Hematopoietic multipotent progenitor cell treated with erythropoietin and hydrocortisone succinate and interleukin-3 and kit ligand, for 17 days (in vitro differentiated cells): ENCODE data around the gene SMIM1.
"Not testable (repeated sequence)": the region's sequence is repeated elsewhere in the genome, so short reads cannot be mapped to it uniquely, and the experiment has no call there.

Source experiments
- DNase-seq: peaks from one replicate; pipeline ENCODE4 v3.0.0-alpha.2; 2015; ENCODE audit warnings: low spot score

The SMIM1 gene

DNA sequence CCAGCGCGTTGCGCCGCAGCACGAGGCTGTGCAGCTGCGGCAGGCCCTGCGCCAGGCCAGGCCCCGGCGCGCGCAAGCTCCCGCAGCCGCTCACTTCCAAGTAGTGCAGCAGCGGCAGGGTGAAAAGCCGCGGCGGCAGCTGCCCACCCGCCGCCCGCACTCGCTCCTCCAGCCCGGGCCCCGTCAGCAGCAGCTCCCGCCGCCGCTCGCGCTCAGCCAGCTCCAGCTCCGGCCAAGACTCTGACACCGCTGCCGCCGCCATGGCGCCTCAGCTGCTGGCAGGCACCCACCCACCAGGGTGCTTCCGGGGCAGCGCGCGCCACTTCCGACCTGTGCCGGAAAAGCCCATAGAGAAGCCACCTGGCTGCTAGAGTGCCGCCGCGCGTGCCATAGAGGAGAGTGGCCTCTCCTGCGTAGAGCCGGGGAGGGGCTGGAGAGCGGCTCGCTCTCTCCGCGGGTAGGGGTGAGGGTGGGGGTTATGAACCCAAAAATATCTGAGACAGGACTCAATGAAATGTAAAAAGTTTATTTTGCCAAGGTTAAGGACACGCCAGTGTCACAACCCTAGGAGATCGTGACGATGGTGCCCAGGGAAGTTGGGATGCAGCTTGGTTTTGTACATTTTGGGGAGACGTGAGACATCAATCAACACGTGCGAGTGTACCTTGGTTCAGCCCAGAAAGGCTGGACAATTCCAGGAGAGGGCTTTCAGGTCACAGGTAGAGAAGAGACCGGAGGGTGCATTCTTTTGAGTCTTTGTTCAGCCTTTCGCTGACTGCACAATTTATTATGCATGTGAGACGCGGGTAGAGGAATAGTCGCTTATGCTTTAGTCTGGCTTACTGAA lies 23.9 kb downstream of the SMIM1 start, which contains the start of gene LRRC47:
LRRC47 (minus strand) TSS at position 284 of the 847 bp plus-strand sequence; CDS start at position 262, 22 bp downstream.
- DNase-seq: peak; percentile 89

- no peak for DNase-seq
Observed at GRCh38 chr1:3799976-3800685, 27.6 kb downstream of the SMIM1 start.

DNA sequence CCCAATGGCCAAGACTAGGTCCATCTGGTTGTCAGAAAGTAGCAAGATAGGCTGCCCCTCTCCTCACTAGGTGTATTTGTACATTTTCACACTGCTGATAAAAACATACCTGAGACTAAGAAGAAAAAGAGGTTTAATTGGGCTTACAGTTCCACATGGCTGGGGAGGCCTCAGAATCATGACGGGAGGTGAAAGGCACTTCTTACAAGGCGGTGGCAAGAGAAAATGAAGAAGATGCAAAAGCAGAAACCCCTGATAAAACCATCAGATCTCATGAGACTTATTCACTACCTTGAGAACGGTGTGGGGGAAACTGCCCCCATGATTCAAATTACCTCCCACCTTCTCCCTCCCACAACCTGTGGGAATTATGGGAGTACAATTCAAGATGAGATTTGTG lies 28.2 kb downstream of the SMIM1 start:
- DNase-seq: not testable (repeated sequence)

- peak; percentile 5 for DNase-seq
Observed at GRCh38 chr1:3803905-3804626, 31.5 kb downstream of the SMIM1 start.

- not testable (repeated sequence) for DNase-seq
Observed at GRCh38 chr1:3804627-3804944, 32.0 kb downstream of the SMIM1 start.

DNA sequence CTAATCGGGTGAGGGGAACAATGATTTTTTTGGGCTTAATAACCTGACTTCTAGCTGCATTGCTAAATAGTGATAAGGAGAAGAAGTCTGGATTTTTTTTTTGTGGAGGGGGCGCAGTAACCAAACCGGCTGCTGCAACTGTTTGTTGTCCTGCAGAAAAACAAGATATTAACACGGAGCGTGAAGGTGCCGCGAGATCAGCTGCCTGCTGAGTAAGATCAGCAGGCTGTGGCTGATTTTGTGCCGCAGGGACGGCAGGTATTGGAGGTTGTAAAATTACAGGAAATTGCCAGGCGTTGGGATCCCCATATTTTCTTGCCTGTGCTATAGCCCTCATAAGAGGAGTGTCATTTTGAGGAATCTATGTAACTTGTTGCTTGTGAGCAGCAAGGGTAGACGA lies 32.5 kb downstream of the SMIM1 start:
- no peak for DNase-seq

- DNase-seq: no peak
Observed at GRCh38 chr1:3807769-3808168, 35.2 kb downstream of the SMIM1 start.

- no peak for DNase-seq
Observed at GRCh38 chr1:3809680-3810079, 37.1 kb downstream of the SMIM1 start.

GRCh38 chr1:3810149-3810761 lies 37.7 kb downstream of the SMIM1 start:
- DNase-seq: not testable (repeated sequence)

DNA sequence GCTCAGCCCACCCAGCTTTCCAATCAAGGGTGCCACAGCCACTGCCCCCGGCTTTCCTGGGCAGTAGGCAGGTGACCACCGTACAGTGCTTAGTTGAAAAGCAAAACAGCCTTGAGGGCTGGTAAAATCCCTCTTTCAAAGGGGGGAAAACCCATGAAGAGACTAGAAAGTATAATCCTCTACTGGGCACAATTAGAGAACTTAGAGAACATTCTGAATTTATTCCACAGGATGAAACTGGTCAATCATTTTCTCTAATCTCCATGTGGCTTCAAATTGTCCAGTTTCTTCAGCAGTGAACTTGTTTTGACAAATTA lies 39.0 kb downstream of the SMIM1 start:
- DNase-seq: no peak

DNA sequence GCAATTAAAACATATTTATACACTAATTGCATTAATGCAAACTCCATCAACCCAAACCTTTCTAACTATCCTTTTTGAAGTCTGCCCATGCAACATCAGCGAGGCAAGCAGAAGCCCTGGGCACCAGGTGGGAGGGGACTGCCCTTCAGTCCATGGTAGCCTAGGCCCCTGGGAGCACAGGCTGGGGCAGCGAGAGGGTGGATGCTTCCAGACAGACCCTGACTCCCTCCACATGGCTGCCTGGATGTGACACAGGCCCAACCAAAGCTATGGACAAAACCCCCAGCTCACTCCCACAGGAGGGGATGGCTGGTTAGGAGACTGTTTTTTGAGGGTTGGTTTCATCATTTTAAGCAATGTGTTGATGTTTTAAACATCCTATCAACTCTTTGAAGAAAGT lies 41.5 kb downstream of the SMIM1 start:
- no peak for DNase-seq

DNA sequence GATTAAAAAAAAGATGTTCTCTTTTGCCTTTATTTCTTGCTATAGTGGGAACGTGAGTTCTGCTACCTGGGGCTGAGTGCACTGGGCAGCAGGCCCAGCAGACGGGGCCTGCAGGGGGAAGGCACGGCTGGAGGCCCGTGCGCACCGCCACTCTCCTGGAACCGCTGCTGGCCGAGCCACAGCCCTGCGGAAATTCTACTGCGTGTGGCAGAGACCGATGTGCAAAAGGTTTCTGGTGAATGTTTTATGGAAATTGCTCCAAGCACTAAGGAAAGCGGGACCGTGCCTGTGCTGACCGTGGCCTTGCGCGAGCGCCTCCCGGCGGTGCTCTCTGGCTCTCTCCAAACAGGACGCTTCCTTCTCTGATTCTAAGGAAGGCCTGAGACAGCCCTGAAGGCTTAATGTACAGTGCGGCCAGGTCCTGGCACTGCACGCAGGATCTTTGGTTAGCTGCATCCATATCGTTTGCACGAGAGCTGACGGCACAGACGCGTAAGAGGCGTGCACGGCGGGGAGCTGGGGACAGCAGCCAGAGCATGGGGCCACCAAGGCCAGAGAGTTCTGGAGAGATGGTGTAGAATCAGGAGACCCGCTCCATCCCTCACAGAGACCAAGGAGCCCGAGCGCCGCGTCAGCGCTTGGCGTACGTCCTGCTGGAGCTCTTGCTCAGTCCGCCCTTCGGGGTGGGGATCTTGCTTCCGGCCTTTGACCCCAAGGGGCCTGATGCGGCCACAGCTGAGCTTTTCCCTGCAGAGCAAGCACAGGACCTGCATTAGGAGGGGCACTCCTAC lies 42.4 kb downstream of the SMIM1 start:
- no peak for DNase-seq

- no peak for DNase-seq
Observed at GRCh38 chr1:3816331-3817137, 44.0 kb downstream of the SMIM1 start.

GRCh38 chr1:3817138-3817740 lies 44.7 kb downstream of the SMIM1 start:
- DNase-seq: no peak

GRCh38 chr1:3817821-3818597 lies 45.5 kb downstream of the SMIM1 start:
- no peak for DNase-seq

GRCh38 chr1:3819771-3820200 lies 47.2 kb downstream of the SMIM1 start:
- DNase-seq: no peak

- DNase-seq: no peak
Observed at GRCh38 chr1:3820316-3820715, 47.8 kb downstream of the SMIM1 start.

DNA sequence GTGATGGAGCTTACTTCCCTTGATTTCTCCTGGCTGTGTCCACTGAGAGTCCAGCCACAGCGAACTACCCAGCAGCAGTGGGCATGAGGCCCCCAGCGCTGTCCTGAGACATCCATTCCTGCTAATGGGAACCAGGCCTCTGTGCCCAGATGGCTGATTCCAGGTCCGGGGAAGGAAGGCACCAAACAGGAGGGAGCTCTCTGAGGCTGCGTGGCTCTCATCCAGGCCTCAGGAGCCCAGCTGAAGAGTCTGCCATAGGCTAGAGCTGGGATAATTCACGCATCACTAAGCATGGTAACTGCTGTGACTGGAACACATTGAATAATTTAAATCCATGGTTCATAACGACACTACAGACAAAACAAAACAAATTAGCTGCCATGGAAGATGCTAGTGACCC lies 48.5 kb downstream of the SMIM1 start:
- DNase-seq: no peak

DNA sequence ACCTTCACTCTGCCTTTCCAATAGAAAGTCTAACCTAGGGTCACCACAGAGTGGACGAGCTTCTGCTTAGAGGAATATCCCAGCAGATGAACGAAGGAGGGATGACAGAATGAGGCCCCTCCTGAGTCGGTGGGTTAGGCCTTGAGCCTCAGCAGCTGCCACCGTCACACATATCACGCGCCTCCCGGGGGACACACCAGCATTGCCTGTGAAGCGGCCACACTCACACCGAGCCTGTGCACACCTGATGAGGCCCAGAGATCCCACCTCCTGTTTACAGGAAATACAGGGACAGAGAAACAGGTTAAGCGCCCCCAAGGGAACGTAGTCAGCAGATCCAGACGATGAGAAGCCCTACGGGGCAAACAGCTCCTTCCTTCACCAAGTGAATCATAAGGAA lies 48.9 kb downstream of the SMIM1 start:
- DNase-seq: no peak

GRCh38 chr1:3821908-3822307 lies 49.4 kb downstream of the SMIM1 start:
- no peak for DNase-seq
